IMR-90 (cell line): ENCODE data around the gene CAND2. TPM values are rescaled to one million over a fixed set of nuclear protein-coding genes. Genes with fewer than 3 reads are reported as not detected.

Experiments
- ATAC-seq: fragments of 200-7000 bp; cut with Tn5 transposase; 2 replicates; pipeline ENCODE4 v1.9.1; 2020; ENCODE audit warnings: low read depth, mild to moderate bottlenecking, moderate library complexity
- BruUV-seq: library from RNA; stranded (reverse); fragments of 400-500 nt; replicated peaks from 2 replicates; lab custom pipeline; 2021; lab: Mats Ljungman, UMichigan
- CTCF ChIA-PET: fragments of 300-600 bp; formaldehyde crosslinking; extraction: SDS; loops from one replicate; lab custom pipeline; 2021; ENCODE audit warnings: antibody characterized with exemption; lab: Yijun Ruan, JAX
- POLR2A ChIA-PET: fragments of 300-600 bp; sonication (Branson Sonifier 250); formaldehyde crosslinking; loops from one replicate; lab custom pipeline; 2022; ENCODE audit warnings: antibody characterized with exemption; ENCODE audit not compliant: unreplicated experiment; lab: Charles Lee
- DNase-seq: peaks from one replicate; pipeline ENCODE4 v3.0.0; 2013
- H2AFZ ChIP-seq: replicated peaks from 2 replicates; pipeline ENCODE3; 2013; ENCODE audit warnings: low read length, mild to moderate bottlenecking; ENCODE audit not compliant: poor library complexity
- H2AK5ac ChIP-seq: 2 replicates; pipeline ENCODE4 v1.6.1; 2013; ENCODE audit warnings: low read depth, low read length, inconsistent platforms
- H2AK9ac ChIP-seq: replicated peaks from 2 replicates; pipeline ENCODE3; 2013; ENCODE audit warnings: mild to moderate bottlenecking, low read depth, low read length, moderate library complexity; ENCODE audit not compliant: poor library complexity
- H2BK120ac ChIP-seq: 2 replicates; pipeline ENCODE4 v1.6.1; 2013; ENCODE audit warnings: low read depth, low read length, inconsistent platforms
- H2BK15ac ChIP-seq: 3 replicates; pipeline ENCODE4 v1.6.1; 2013; ENCODE audit warnings: low read depth, low read length, inconsistent platforms
- H2BK20ac ChIP-seq: 2 replicates; pipeline ENCODE4 v1.6.1; 2013; ENCODE audit warnings: low read depth, mild to moderate bottlenecking, inconsistent platforms, low read length, moderate library complexity
- H2BK5ac ChIP-seq: 2 replicates; pipeline ENCODE4 v1.6.1; 2013; ENCODE audit warnings: mild to moderate bottlenecking, low read depth, low read length, inconsistent platforms; ENCODE audit not compliant: poor library complexity, severe bottlenecking
- H3K14ac ChIP-seq: replicated peaks from 2 replicates; pipeline ENCODE4 v1.6.1; 2013; ENCODE audit warnings: low read depth, low read length, inconsistent platforms
- H3K18ac ChIP-seq: 2 replicates; pipeline ENCODE4 v1.6.1; 2013; ENCODE audit warnings: low read depth, low read length, control low read depth
- H3K23ac ChIP-seq: 2 replicates; pipeline ENCODE4 v1.6.1; 2013; ENCODE audit warnings: low read depth, low read length, inconsistent platforms
- H3K27ac ChIP-seq: 2 replicates; pipeline ENCODE4 v1.5.1; 2013; ENCODE audit warnings: mild to moderate bottlenecking, control low read depth, low read length; ENCODE audit not compliant: insufficient read depth
- H3K27me3 ChIP-seq: 2 replicates; pipeline ENCODE4 v1.6.1; 2013; ENCODE audit warnings: low read length; ENCODE audit not compliant: control insufficient read depth, insufficient read depth
- H3K36me3 ChIP-seq: 2 replicates; pipeline ENCODE4 v1.6.1; 2013; ENCODE audit warnings: low read length, mixed read lengths; ENCODE audit not compliant: control insufficient read depth, insufficient read depth
- H3K4ac ChIP-seq: 2 replicates; pipeline ENCODE4 v1.6.1; 2013; ENCODE audit warnings: low read depth, low read length, inconsistent platforms
- H3K4me1 ChIP-seq: 2 replicates; pipeline ENCODE4 v1.6.1; 2013; ENCODE audit warnings: low read length, mixed read lengths; ENCODE audit not compliant: control insufficient read depth, insufficient read depth
- H3K4me2 ChIP-seq: 2 replicates; pipeline ENCODE4 v1.6.1; 2013; ENCODE audit warnings: low read depth, mild to moderate bottlenecking, control low read depth, low read length, moderate library complexity
- H3K4me3 ChIP-seq: 2 replicates; pipeline ENCODE4 v1.5.1; 2013; ENCODE audit warnings: low read depth, mild to moderate bottlenecking, control low read depth, low read length, moderate library complexity; ENCODE audit not compliant: insufficient read depth
- H3K56ac ChIP-seq: 2 replicates; pipeline ENCODE4 v1.6.1; 2013; ENCODE audit warnings: low read length, inconsistent platforms; ENCODE audit not compliant: insufficient read depth; ENCODE audit errors: extremely low read depth
- H3K79me1 ChIP-seq, 2 experiments: 2 replicates each; pipeline ENCODE4 v1.6.1; 2013; ENCODE audit warnings: low read length in 2 of 2, inconsistent platforms in 1 of 2, low read depth in 1 of 2
- H3K9ac ChIP-seq: 2 replicates; pipeline ENCODE4 v1.6.1; 2013; ENCODE audit warnings: low read depth, low read length, control low read depth
- H3K9me1 ChIP-seq: 2 replicates; pipeline ENCODE4 v1.6.1; 2013; ENCODE audit warnings: low read length, inconsistent platforms; ENCODE audit not compliant: insufficient read depth
- H3K9me3 ChIP-seq: 2 replicates; pipeline ENCODE4 v1.6.1; 2013; ENCODE audit warnings: low read length; ENCODE audit not compliant: control insufficient read depth, insufficient read depth
- H4K20me1 ChIP-seq: 2 replicates; pipeline ENCODE4 v1.6.1; 2013; ENCODE audit warnings: low read length, inconsistent platforms; ENCODE audit not compliant: insufficient read depth
- H4K5ac ChIP-seq: 2 replicates; pipeline ENCODE4 v1.6.1; 2013; ENCODE audit warnings: mild to moderate bottlenecking, low read depth, low read length, control low read depth
- H4K8ac ChIP-seq, 2 experiments: 2 replicates each; pipeline ENCODE4 v1.6.1; 2013; ENCODE audit warnings: low read depth in 2 of 2, low read length in 2 of 2, control low read depth in 1 of 2, inconsistent platforms in 1 of 2
- H4K91ac ChIP-seq: 2 replicates; pipeline ENCODE4 v1.6.1; 2013; ENCODE audit warnings: low read depth, low read length, inconsistent platforms; ENCODE audit not compliant: insufficient read depth
- BHLHE40 ChIP-seq: fragments of 150-350 bp; IDR thresholded peaks from 2 replicates; pipeline ENCODE4 v1.6.1; 2016; ENCODE audit warnings: mild to moderate bottlenecking, low read depth, low read length
- CEBPB ChIP-seq: IDR thresholded peaks from 2 replicates; pipeline ENCODE4 v1.6.1; 2012; ENCODE audit warnings: low read depth, low read length, improper control_type of control experiment
- ELK1 ChIP-seq: fragments of 150-350 bp; IDR thresholded peaks from 2 replicates; pipeline ENCODE4 v1.6.1; 2016; ENCODE audit warnings: low read depth, mild to moderate bottlenecking, low read length, moderate library complexity, borderline replicate concordance
- FOS ChIP-seq: fragments of 150-350 bp; IDR thresholded peaks from 2 replicates; pipeline ENCODE4 v1.6.1; 2016; ENCODE audit warnings: low read depth, low read length
- MAFK ChIP-seq: IDR thresholded peaks from 2 replicates; pipeline ENCODE4 v1.6.1; 2012; ENCODE audit warnings: low read depth, low read length, improper control_type of control experiment
- MAZ ChIP-seq: IDR thresholded peaks from 2 replicates; pipeline ENCODE4 v1.6.1; 2012; ENCODE audit warnings: low read depth, mild to moderate bottlenecking, low read length, improper control_type of control experiment, moderate library complexity, borderline replicate concordance
- MXI1 ChIP-seq: IDR thresholded peaks from 2 replicates; pipeline ENCODE4 v1.6.1; 2012; ENCODE audit warnings: low read depth, mild to moderate bottlenecking, low read length, moderate library complexity, borderline replicate concordance
- NFE2L2 ChIP-seq: fragments of 150-350 bp; IDR thresholded peaks from 2 replicates; pipeline ENCODE4 v1.6.1; 2016; ENCODE audit warnings: low read depth, mild to moderate bottlenecking, low read length
- POLR2A ChIP-seq: IDR thresholded peaks from 2 replicates; pipeline ENCODE4 v1.6.1; 2012; ENCODE audit warnings: mild to moderate bottlenecking, low read depth, low read length
- RAD21 ChIP-seq: IDR thresholded peaks from 2 replicates; pipeline ENCODE4 v1.6.1; 2012; ENCODE audit warnings: low read length, improper control_type of control experiment
- RCOR1 ChIP-seq: IDR thresholded peaks from 2 replicates; pipeline ENCODE4 v1.6.1; 2012; ENCODE audit warnings: mild to moderate bottlenecking, low read length, improper control_type of control experiment; ENCODE audit not compliant: insufficient replicate concordance
- SMC3 ChIP-seq: fragments of 150-350 bp; IDR thresholded peaks from 2 replicates; pipeline ENCODE4 v1.6.1; 2016; ENCODE audit warnings: low read depth, mild to moderate bottlenecking, antibody characterized with exemption, low read length, moderate library complexity
- WGBS, 2 experiments: methylation state at CpG; one replicate each; pipeline versions ENCODE4 v1.1.5 to v1.1.7; 2013; ENCODE audit warnings: missing lambda C conversion rate in 2 of 2; ENCODE audit not compliant: insufficient read length in 1 of 2; ENCODE audit errors: extremely low coverage in 2 of 2; 5-methylcytosine and 5-hydroxymethylcytosine counted together
- dilution Hi-C: fragments of 300-500 bp; cut with HindIII; formaldehyde crosslinking; loops from one replicate; pipeline ENCODE4 v1.14.3; 2018; ENCODE audit warnings: low sequenced_read_pairs; ENCODE audit not compliant: unreplicated experiment
- in situ Hi-C: fragments of 300-500 bp; cut with MboI; formaldehyde crosslinking; loops from 3 replicates; pipeline ENCODE4 v1.14.3; 2019; ENCODE audit warnings: low sequenced_read_pairs, inconsistent platforms, mixed read lengths
- intact Hi-C: fragments of 100-400 bp; cut with micrococcal nuclease; formaldehyde crosslinking; loops from 2 replicates; pipeline ENCODE4 v1.10.0; 2022
- polyA plus RNA-seq, 3 experiments: library from polyadenylated mRNA; depleted of rRNA; stranded (reverse); fragments of >200 nt; gene quantifications; 2 replicates each; pipeline ENCODE4 v1.2.3, GENCODE V29; 2012; ENCODE audit warnings: low replicate concordance in 1 of 3
- total RNA-seq: library from RNA; depleted of rRNA; stranded (reverse); fragments of >200 nt; gene quantifications from 2 replicates; pipeline ENCODE4 v1.2.3, GENCODE V29; 2012
- TF ChIP-seq, protein P1 (sequence below): conservative IDR thresholded peaks from 2 replicates; pipeline ENCODE4 v1.5.1; 2012; ENCODE audit warnings: mild to moderate bottlenecking, low read depth, low read length, improper control_type of control experiment
- TF ChIP-seq, protein P2 (sequence below): fragments of 150-350 bp; IDR thresholded peaks from 2 replicates; pipeline ENCODE4 v1.6.1; 2017; ENCODE audit warnings: mild to moderate bottlenecking, antibody characterized with exemption, low read length, low read depth

The CAND2 gene
- total and polyA plus RNA-seq, 2 of the 4 experiments (the other 2 are of a cell fraction), result 2.9 to 4.9 TPM

- in situ Hi-C loops, result no loop called here
- Histone ChIP-seq H2BK20ac (no peak overlapping the region), H2AK9ac (no peak overlapping the region), H3K4me2 (no peak overlapping the region), H4K91ac (no peak overlapping the region), H3K9me3 (no peaks in the 10 kb centered on the region), H3K36me3 (peaks cover 41% of the 10 kb centered on the region; the same call in 1 of the 2 replicates), H2AK5ac (no peak overlapping the region), H3K56ac (no peak overlapping the region), H3K14ac (no peak overlapping the region), H3K4me3 (no peak overlapping the region), H2BK15ac (no peak overlapping the region), H4K20me1 (no peaks in the 10 kb centered on the region), H2BK120ac (no peak overlapping the region), H4K5ac (no peak overlapping the region), H4K8ac (no peak overlapping the region), H3K27me3 (no peaks in the 10 kb centered on the region), H3K18ac (no peak overlapping the region), H2AFZ (no peak overlapping the region), H3K79me1 (no peaks in the 10 kb centered on the region), H3K9ac (no peak overlapping the region), H3K9me1 (no peaks in the 10 kb centered on the region), H3K4me1 (peaks cover under 1% of the 10 kb centered on the region; the same call in 1 of the 2 replicates), H3K23ac (no peak overlapping the region), H2BK5ac (no peak overlapping the region), H3K27ac (no peak overlapping the region), H3K4ac (no peak overlapping the region)
- CTCF ChIA-PET, result interaction anchor here (0.6 kb wide), 1 partner anchor 1579 kb away, joined by 3 read pairs; no protein-coding TSS in a partner anchor
- intact Hi-C loops, result no loop called here
- TF ChIP-seq, protein P1, sequence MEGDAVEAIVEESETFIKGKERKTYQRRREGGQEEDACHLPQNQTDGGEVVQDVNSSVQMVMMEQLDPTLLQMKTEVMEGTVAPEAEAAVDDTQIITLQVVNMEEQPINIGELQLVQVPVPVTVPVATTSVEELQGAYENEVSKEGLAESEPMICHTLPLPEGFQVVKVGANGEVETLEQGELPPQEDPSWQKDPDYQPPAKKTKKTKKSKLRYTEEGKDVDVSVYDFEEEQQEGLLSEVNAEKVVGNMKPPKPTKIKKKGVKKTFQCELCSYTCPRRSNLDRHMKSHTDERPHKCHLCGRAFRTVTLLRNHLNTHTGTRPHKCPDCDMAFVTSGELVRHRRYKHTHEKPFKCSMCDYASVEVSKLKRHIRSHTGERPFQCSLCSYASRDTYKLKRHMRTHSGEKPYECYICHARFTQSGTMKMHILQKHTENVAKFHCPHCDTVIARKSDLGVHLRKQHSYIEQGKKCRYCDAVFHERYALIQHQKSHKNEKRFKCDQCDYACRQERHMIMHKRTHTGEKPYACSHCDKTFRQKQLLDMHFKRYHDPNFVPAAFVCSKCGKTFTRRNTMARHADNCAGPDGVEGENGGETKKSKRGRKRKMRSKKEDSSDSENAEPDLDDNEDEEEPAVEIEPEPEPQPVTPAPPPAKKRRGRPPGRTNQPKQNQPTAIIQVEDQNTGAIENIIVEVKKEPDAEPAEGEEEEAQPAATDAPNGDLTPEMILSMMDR, result no peak
- no peak for TF ChIP-seq MAZ
- no peak for TF ChIP-seq BHLHE40
- no peak for TF ChIP-seq FOS
- TF ChIP-seq MAFK, result no peak
- TF ChIP-seq SMC3, result no peak
- no peak for TF ChIP-seq NFE2L2
- no peak for TF ChIP-seq POLR2A
- TF ChIP-seq ELK1, result no peak
- TF ChIP-seq, protein P2, sequence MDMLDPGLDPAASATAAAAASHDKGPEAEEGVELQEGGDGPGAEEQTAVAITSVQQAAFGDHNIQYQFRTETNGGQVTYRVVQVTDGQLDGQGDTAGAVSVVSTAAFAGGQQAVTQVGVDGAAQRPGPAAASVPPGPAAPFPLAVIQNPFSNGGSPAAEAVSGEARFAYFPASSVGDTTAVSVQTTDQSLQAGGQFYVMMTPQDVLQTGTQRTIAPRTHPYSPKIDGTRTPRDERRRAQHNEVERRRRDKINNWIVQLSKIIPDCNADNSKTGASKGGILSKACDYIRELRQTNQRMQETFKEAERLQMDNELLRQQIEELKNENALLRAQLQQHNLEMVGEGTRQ, result no peak
- TF ChIP-seq MXI1, result no peak
- no peak for TF ChIP-seq CEBPB
- TF ChIP-seq RAD21, result no peak
- no peak for TF ChIP-seq RCOR1
- no CpG with 5 or more reads among the region's 9 CpGs for WGBS, 2 experiments
- ATAC-seq (no peak), DNase-seq (no peak)
- BruUV-seq, result no TSS peak
- POLR2A ChIA-PET, result interaction anchor here (0.6 kb wide), 1 partner anchor 54 kb away, joined by 6 read pairs; no protein-coding TSS in a partner anchor
- dilution Hi-C loops, result no loop called here
These were observed 19.2 kb downstream of the CAND2 start for GRCh38 chr3:12815719-12816118.
